ENCODE data around the gene LUZP1.

DNA sequence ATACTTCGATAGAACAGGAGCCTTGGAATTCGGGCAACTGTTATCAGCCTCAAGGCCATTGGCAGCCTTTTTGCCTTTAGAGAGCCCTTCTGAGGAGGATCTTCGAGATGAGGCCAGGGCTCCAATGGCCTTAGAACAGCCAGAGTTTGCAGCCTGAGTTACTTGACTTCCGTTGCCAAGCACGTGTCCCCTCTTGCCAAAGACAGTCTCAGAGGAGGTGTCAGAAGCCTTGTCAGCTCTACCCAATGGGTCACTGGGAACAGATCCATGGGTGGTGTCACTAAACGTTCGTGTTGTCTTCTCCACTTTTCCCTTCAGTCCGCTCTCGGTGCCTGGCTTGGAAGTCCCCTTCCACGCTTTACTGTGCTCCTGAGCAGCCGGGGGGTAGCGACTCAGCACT is 76.2 kb downstream of the LUZP1 start:
- TF ChIP-seq, protein P1, sequence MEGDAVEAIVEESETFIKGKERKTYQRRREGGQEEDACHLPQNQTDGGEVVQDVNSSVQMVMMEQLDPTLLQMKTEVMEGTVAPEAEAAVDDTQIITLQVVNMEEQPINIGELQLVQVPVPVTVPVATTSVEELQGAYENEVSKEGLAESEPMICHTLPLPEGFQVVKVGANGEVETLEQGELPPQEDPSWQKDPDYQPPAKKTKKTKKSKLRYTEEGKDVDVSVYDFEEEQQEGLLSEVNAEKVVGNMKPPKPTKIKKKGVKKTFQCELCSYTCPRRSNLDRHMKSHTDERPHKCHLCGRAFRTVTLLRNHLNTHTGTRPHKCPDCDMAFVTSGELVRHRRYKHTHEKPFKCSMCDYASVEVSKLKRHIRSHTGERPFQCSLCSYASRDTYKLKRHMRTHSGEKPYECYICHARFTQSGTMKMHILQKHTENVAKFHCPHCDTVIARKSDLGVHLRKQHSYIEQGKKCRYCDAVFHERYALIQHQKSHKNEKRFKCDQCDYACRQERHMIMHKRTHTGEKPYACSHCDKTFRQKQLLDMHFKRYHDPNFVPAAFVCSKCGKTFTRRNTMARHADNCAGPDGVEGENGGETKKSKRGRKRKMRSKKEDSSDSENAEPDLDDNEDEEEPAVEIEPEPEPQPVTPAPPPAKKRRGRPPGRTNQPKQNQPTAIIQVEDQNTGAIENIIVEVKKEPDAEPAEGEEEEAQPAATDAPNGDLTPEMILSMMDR (tag by site-specific recombination; IDR thresholded peaks at IDR 0.05), result no peak
- TF ChIP-seq ZNF132 (tag by site-specific recombination; IDR thresholded peaks at IDR 0.05; ENCODE audit: borderline replicate concordance), result no peak
- TF ChIP-seq, protein P2, sequence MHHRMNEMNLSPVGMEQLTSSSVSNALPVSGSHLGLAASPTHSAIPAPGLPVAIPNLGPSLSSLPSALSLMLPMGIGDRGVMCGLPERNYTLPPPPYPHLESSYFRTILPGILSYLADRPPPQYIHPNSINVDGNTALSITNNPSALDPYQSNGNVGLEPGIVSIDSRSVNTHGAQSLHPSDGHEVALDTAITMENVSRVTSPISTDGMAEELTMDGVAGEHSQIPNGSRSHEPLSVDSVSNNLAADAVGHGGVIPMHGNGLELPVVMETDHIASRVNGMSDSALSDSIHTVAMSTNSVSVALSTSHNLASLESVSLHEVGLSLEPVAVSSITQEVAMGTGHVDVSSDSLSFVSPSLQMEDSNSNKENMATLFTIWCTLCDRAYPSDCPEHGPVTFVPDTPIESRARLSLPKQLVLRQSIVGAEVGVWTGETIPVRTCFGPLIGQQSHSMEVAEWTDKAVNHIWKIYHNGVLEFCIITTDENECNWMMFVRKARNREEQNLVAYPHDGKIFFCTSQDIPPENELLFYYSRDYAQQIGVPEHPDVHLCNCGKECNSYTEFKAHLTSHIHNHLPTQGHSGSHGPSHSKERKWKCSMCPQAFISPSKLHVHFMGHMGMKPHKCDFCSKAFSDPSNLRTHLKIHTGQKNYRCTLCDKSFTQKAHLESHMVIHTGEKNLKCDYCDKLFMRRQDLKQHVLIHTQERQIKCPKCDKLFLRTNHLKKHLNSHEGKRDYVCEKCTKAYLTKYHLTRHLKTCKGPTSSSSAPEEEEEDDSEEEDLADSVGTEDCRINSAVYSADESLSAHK (tag by site-specific recombination; IDR thresholded peaks at IDR 0.05), result no peak
- TF ChIP-seq, protein P3, sequence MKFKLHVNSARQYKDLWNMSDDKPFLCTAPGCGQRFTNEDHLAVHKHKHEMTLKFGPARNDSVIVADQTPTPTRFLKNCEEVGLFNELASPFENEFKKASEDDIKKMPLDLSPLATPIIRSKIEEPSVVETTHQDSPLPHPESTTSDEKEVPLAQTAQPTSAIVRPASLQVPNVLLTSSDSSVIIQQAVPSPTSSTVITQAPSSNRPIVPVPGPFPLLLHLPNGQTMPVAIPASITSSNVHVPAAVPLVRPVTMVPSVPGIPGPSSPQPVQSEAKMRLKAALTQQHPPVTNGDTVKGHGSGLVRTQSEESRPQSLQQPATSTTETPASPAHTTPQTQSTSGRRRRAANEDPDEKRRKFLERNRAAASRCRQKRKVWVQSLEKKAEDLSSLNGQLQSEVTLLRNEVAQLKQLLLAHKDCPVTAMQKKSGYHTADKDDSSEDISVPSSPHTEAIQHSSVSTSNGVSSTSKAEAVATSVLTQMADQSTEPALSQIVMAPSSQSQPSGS (tag by site-specific recombination; IDR thresholded peaks at IDR 0.05; ENCODE audit: low read depth), result no peak
- no peak for TF ChIP-seq BCL11B (tag by site-specific recombination; IDR thresholded peaks at IDR 0.05; ENCODE audit: low read depth)
- TF ChIP-seq, protein P4, sequence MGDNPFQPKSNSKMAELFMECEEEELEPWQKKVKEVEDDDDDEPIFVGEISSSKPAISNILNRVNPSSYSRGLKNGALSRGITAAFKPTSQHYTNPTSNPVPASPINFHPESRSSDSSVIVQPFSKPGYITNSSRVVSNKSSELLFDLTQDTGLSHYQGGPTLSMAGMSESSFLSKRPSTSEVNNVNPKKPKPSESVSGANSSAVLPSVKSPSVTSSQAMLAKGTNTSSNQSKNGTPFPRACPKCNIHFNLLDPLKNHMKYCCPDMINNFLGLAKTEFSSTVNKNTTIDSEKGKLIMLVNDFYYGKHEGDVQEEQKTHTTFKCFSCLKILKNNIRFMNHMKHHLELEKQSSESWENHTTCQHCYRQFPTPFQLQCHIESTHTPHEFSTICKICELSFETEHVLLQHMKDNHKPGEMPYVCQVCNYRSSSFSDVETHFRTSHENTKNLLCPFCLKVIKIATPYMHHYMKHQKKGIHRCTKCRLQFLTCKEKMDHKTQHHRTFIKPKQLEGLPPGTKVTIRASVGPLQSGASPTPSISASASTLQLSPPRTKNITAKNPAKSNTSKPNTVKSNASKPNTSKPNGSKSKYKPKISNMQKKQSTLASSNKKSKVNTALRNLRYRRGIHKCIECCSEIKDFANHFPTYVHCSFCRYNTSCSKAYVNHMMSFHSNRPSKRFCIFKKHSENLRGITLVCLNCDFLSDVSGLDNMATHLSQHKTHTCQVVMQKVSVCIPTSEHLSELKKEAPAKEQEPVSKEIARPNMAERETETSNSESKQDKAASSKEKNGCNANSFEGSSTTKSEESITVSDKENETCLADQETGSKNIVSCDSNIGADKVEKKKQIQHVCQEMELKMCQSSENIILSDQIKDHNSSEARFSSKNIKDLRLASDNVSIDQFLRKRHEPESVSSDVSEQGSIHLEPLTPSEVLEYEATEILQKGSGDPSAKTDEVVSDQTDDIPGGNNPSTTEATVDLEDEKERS (tag by site-specific recombination; IDR thresholded peaks at IDR 0.05), result no peak
- TF ChIP-seq ZNF311 (tag by site-specific recombination; IDR thresholded peaks at IDR 0.05; ENCODE audit: borderline replicate concordance), result no peak
- TF ChIP-seq, protein P5, sequence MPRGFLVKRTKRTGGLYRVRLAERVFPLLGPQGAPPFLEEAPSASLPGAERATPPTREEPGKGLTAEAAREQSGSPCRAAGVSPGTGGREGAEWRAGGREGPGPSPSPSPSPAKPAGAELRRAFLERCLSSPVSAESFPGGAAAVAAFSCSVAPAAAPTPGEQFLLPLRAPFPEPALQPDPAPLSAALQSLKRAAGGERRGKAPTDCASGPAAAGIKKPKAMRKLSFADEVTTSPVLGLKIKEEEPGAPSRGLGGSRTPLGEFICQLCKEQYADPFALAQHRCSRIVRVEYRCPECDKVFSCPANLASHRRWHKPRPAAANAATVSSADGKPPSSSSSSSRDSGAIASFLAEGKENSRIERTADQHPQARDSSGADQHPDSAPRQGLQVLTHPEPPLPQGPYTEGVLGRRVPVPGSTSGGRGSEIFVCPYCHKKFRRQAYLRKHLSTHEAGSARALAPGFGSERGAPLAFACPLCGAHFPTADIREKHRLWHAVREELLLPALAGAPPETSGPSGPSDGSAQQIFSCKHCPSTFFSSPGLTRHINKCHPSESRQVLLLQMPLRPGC (tag by site-specific recombination; IDR thresholded peaks at IDR 0.05), result no peak
